ENCODE data around the gene SEPTIN1. TPM values are rescaled to one million over a fixed set of nuclear protein-coding genes. Genes with fewer than 3 reads are reported as not detected.

The SEPTIN1 gene
- total and polyA plus RNA-seq, 2 of the 13 experiments (the other 11 are each of a cell fraction or from before 2014, with no cell fraction given) = 0.18 to 0.67 TPM

DNA sequence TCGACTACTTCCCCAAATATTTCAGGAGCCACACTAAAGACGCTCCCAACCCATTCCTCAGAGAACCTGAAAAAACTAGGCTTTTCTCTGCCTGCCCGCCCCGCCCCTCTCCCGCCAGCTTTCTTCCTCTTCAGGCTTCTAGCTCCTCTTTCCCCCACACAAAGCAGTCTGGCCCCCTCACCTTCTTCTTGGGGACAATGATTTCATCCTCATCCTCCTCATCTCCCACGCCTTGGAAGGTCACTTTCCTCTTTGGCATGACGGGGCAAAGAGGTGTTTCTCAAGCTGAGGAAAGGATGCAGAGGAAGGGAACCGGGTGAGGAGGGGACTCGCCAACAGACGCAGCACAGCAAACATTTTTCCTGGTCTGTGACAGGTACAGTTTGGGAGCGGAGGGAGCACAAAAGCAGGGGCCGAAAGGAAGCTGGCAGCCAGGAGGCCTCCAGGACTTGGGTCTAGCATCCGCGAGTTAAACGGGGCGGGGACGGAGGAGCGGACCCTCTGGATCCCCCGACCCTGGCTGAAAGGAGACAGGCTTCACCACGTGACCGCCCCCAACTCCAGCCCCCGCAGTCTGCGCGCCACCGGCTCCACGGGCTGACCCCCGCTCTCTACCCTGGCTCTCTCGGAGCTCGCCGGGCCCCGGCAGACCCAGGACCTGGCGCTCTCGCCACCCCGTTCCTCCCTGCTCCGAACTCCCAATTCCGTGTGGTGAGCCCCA lies 27.8 kb downstream of the SEPTIN1 start (continued):
- TF ChIP-seq, protein P1, sequence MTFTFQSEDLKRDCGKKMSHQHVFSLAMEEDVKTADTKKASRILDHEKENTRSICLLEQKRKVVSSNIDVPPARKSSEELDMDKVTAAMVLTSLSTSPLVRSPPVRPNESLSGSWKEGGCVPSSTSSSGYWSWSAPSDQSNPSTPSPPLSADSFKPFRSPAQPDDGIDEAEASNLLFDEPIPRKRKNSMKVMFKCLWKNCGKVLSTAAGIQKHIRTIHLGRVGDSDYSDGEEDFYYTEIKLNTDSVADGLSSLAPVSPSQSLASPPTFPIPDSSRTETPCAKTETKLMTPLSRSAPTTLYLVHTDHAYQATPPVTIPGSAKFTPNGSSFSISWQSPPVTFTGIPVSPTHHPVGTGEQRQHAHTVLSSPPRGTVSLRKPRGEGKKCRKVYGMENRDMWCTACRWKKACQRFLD (CRISPR knock-in tag; IDR thresholded peaks at IDR 0.05; ENCODE audit: borderline replicate concordance) = 0 out of 2 replicates have a peak, but pooled peaks have one; percentile 3
- TF ChIP-seq, protein P2, sequence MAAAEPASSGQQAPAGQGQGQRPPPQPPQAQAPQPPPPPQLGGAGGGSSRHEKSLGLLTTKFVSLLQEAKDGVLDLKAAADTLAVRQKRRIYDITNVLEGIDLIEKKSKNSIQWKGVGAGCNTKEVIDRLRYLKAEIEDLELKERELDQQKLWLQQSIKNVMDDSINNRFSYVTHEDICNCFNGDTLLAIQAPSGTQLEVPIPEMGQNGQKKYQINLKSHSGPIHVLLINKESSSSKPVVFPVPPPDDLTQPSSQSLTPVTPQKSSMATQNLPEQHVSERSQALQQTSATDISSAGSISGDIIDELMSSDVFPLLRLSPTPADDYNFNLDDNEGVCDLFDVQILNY (CRISPR knock-in tag; conservative IDR thresholded peaks at IDR 0.05) = no peak
- TF ChIP-seq, protein P3, sequence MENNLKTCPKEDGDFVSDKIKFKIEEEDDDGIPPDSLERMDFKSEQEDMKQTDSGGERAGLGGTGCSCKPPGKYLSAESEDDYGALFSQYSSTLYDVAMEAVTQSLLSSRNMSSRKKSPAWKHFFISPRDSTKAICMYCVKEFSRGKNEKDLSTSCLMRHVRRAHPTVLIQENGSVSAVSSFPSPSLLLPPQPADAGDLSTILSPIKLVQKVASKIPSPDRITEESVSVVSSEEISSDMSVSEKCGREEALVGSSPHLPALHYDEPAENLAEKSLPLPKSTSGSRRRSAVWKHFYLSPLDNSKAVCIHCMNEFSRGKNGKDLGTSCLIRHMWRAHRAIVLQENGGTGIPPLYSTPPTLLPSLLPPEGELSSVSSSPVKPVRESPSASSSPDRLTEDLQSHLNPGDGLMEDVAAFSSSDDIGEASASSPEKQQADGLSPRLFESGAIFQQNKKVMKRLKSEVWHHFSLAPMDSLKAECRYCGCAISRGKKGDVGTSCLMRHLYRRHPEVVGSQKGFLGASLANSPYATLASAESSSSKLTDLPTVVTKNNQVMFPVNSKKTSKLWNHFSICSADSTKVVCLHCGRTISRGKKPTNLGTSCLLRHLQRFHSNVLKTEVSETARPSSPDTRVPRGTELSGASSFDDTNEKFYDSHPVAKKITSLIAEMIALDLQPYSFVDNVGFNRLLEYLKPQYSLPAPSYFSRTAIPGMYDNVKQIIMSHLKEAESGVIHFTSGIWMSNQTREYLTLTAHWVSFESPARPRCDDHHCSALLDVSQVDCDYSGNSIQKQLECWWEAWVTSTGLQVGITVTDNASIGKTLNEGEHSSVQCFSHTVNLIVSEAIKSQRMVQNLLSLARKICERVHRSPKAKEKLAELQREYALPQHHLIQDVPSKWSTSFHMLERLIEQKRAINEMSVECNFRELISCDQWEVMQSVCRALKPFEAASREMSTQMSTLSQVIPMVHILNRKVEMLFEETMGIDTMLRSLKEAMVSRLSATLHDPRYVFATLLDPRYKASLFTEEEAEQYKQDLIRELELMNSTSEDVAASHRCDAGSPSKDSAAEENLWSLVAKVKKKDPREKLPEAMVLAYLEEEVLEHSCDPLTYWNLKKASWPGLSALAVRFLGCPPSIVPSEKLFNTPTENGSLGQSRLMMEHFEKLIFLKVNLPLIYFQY (CRISPR knock-in tag; IDR thresholded peaks at IDR 0.05; ENCODE audit: borderline replicate concordance) = peak; percentile 5; the same call in 1 of the 2 replicates
- TF ChIP-seq, protein P4, sequence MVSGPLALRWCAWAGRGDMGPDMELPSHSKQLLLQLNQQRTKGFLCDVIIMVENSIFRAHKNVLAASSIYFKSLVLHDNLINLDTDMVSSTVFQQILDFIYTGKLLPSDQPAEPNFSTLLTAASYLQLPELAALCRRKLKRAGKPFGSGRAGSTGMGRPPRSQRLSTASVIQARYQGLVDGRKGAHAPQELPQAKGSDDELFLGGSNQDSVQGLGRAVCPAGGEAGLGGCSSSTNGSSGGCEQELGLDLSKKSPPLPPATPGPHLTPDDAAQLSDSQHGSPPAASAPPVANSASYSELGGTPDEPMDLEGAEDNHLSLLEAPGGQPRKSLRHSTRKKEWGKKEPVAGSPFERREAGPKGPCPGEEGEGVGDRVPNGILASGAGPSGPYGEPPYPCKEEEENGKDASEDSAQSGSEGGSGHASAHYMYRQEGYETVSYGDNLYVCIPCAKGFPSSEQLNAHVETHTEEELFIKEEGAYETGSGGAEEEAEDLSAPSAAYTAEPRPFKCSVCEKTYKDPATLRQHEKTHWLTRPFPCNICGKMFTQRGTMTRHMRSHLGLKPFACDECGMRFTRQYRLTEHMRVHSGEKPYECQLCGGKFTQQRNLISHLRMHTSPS (CRISPR knock-in tag; IDR thresholded peaks at IDR 0.05; ENCODE audit: low read depth) = peak; percentile 30; the same call in 1 of the 2 replicates
- TF ChIP-seq, protein P5, sequence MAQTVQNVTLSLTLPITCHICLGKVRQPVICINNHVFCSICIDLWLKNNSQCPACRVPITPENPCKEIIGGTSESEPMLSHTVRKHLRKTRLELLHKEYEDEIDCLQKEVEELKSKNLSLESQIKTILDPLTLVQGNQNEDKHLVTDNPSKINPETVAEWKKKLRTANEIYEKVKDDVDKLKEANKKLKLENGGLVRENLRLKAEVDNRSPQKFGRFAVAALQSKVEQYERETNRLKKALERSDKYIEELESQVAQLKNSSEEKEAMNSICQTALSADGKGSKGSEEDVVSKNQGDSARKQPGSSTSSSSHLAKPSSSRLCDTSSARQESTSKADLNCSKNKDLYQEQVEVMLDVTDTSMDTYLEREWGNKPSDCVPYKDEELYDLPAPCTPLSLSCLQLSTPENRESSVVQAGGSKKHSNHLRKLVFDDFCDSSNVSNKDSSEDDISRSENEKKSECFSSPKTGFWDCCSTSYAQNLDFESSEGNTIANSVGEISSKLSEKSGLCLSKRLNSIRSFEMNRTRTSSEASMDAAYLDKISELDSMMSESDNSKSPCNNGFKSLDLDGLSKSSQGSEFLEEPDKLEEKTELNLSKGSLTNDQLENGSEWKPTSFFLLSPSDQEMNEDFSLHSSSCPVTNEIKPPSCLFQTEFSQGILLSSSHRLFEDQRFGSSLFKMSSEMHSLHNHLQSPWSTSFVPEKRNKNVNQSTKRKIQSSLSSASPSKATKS (CRISPR knock-in tag; IDR thresholded peaks at IDR 0.05) = no peak
- 0 out of 2 replicates have a peak, but pooled peaks have one; percentile 35 for TF ChIP-seq GTF2F1 (IDR thresholded peaks at IDR 0.05; ENCODE audit: low read length)
- TF ChIP-seq, protein P6, sequence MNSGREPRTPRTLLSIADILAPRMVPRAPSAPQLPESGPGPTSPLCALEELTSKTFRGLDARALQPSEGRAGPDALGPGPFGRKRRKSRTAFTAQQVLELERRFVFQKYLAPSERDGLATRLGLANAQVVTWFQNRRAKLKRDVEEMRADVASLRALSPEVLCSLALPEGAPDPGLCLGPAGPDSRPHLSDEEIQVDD (CRISPR knock-in tag; IDR thresholded peaks at IDR 0.05; ENCODE audit: borderline replicate concordance) = 0 out of 2 replicates have a peak, but pooled peaks have one; percentile 14
- TF ChIP-seq, protein P7, sequence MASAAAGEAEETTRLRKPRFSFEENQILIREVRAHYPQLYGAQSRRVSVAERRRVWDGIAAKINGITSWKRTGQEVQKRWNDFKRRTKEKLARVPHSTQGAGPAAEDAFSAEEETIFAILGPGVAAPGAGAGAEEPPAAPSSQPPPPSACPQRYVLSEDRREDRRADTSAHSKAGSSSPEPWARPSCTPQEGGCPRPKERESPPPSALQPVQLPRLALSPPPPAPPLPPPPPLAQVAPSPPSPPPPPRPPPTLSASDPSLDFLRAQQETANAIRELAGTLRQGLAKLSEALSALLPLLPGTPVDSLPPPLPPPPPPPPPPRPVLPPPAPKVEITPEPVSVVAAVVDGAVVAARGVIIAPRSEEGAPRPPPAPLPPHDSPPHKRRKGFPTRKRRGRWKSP (CRISPR knock-in tag; IDR thresholded peaks at IDR 0.05) = no peak
- TF ChIP-seq ZNF234 (CRISPR knock-in tag; conservative IDR thresholded peaks at IDR 0.05) = 0 out of 2 replicates have a peak, but pooled peaks have one; percentile 38
- TF ChIP-seq, protein P8, sequence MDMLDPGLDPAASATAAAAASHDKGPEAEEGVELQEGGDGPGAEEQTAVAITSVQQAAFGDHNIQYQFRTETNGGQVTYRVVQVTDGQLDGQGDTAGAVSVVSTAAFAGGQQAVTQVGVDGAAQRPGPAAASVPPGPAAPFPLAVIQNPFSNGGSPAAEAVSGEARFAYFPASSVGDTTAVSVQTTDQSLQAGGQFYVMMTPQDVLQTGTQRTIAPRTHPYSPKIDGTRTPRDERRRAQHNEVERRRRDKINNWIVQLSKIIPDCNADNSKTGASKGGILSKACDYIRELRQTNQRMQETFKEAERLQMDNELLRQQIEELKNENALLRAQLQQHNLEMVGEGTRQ (IDR thresholded peaks at IDR 0.05; ENCODE audit: low read depth, low read length) = peak; percentile 64; the same call in 1 of the 2 replicates
- TF ChIP-seq, protein P8 (CRISPR knock-in tag; IDR thresholded peaks at IDR 0.05; ENCODE audit: borderline replicate concordance) = no peak
- TF ChIP-seq TOPORS (CRISPR knock-in tag; IDR thresholded peaks at IDR 0.05) = peak; percentile 94
